SK-N-SH treated with all-trans-retinoic acid at 6 μM for 48 hours (cell line): ENCODE data around the gene SCRN3.

Source experiments
- ARNTL ChIP-seq: fragments of 450-650 bp; formaldehyde crosslinking; IDR thresholded peaks from 2 replicates; pipeline ENCODE4 v1.5.0; 2020; ENCODE audit warnings: low read depth, mild to moderate bottlenecking, moderate library complexity, borderline replicate concordance
- BACH2 ChIP-seq: fragments of 250-450 bp; sonication (Bioruptor Pico); IDR thresholded peaks from 2 replicates; pipeline ENCODE4 v1.9.0; 2021; ENCODE audit warnings: mild to moderate bottlenecking, borderline replicate concordance
- CREB5 ChIP-seq: fragments of 250-450 bp; sonication (Bioruptor Pico); IDR thresholded peaks from 2 replicates; pipeline ENCODE4 v1.5.1; 2020; ENCODE audit warnings: low read depth, mild to moderate bottlenecking, moderate library complexity
- CSRNP3 ChIP-seq: fragments of 250-450 bp; sonication (Bioruptor Pico); IDR thresholded peaks from 2 replicates; pipeline ENCODE4 v1.5.1; 2021; ENCODE audit warnings: mild to moderate bottlenecking, moderate library complexity
- ISL1 ChIP-seq: fragments of 250-450 bp; sonication (Bioruptor Pico); IDR thresholded peaks from 2 replicates; pipeline ENCODE4 v2.1.2; 2022; ENCODE audit warnings: mild to moderate bottlenecking, moderate library complexity
- PATZ1 ChIP-seq: fragments of 250-450 bp; sonication (Bioruptor Pico); IDR thresholded peaks from 2 replicates; pipeline ENCODE4 v1.8.0; 2020; ENCODE audit warnings: mild to moderate bottlenecking, moderate library complexity, borderline replicate concordance
- POU6F1 ChIP-seq: fragments of 250-450 bp; sonication (Bioruptor Pico); IDR thresholded peaks from 2 replicates; pipeline ENCODE4 v1.8.0; 2021; ENCODE audit warnings: low read depth, mild to moderate bottlenecking, moderate library complexity, borderline replicate concordance
- RARB ChIP-seq: fragments of 250-450 bp; sonication (Bioruptor Pico); IDR thresholded peaks from 2 replicates; pipeline ENCODE4 v1.8.0; 2021; ENCODE audit warnings: mild to moderate bottlenecking, moderate library complexity
- TCF4 ChIP-seq: fragments of 250-450 bp; sonication (Bioruptor Pico); IDR thresholded peaks from 2 replicates; pipeline ENCODE4 v1.8.0; 2021; ENCODE audit warnings: mild to moderate bottlenecking, moderate library complexity, borderline replicate concordance
- TSHZ2 ChIP-seq: fragments of 250-450 bp; sonication (Bioruptor Pico); IDR thresholded peaks from 2 replicates; pipeline ENCODE4 v1.5.0; 2020; ENCODE audit warnings: mild to moderate bottlenecking, moderate library complexity
- ZFP3 ChIP-seq: fragments of 250-450 bp; sonication (Bioruptor Pico); IDR thresholded peaks from 2 replicates; pipeline ENCODE4 v1.5.0; 2020; ENCODE audit warnings: mild to moderate bottlenecking, moderate library complexity
- ZFP30 ChIP-seq: fragments of 450-650 bp; formaldehyde crosslinking; IDR thresholded peaks from 2 replicates; pipeline ENCODE4 v1.5.0; 2022; ENCODE audit warnings: mild to moderate bottlenecking, moderate library complexity
- ZNF565 ChIP-seq: fragments of 450-650 bp; formaldehyde crosslinking; conservative IDR thresholded peaks from 2 replicates; pipeline ENCODE4 v1.5.0; 2020; ENCODE audit warnings: low read depth, mild to moderate bottlenecking, moderate library complexity

DNA sequence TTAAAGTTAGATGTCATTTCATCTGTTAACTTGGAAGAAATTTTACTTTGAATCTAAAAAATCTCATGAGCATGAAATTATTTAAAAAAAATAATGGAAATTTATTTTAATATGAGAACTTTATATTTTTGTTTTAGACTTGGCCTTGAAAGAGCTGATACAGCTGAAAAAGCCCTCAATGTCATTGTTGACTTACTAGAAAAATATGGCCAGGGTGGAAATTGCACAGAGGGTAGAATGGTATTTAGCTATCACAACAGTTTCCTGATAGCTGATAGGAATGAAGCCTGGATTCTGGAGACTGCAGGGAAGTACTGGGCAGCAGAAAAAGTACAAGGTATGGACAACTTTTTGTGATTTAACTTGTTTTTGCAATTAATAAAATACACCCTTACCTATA is 5.3 kb downstream of the SCRN3 start:
- TF ChIP-seq PATZ1 (CRISPR knock-in tag) (no peak), ARNTL (CRISPR knock-in tag) (no peak), TSHZ2 (no peak), ZFP30 (CRISPR knock-in tag) (no peak), BACH2 (CRISPR knock-in tag) (no peak), TCF4 (no peak), RARB (no peak), POU6F1 (CRISPR knock-in tag) (no peak), ZFP3 (no peak), ZNF565 (CRISPR knock-in tag) (no peak), CSRNP3 (CRISPR knock-in tag) (no peak), ISL1 (no peak), CREB5 (no peak)
